Keratinocyte (primary cell): ENCODE results near the gene SHANK1.

Source experiments
- EZH2 ChIP-seq: IDR thresholded peaks from one replicate; pipeline ENCODE4 v1.6.1; 2012; ENCODE audit warnings: inconsistent platforms, mild to moderate bottlenecking, low read length, moderate library complexity
- TF ChIP-seq, protein P1 (sequence below), 3 experiments: IDR thresholded peaks in 1 of 3; conservative IDR thresholded peaks in 1 of 3; optimal IDR thresholded peaks in 1 of 3; 2 replicates in 2 of 3; 3 replicates in 1 of 3; pipeline versions ENCODE3 to v1.5.1; 2011; ENCODE audit warnings: low read length in 3 of 3, mild to moderate bottlenecking in 3 of 3, moderate library complexity in 2 of 3, control low read depth in 1 of 3, inconsistent platforms in 1 of 3; ENCODE audit not compliant: insufficient read depth in 2 of 3; ENCODE audit errors: extremely low read depth in 1 of 3

DNA sequence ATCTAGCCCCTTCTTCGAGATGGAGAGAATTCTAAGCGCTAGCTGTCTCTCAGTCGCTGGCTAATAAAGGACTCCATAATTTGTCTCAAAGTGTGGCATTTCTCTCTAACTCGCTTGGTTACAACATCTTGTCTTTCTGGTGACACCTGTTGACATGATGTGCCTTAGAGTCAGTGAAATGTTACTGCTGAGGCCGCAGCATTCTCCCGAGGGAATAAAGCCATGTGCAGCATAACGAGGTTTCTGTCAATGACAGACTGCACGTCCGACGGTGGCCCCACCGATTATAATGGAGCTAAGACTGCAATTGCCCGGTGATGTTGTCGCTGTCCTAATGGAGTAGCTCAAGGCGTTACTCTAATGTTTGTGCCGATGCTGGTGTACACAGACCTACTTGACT lies 30.4 kb upstream of the SHANK1 start:
- TF ChIP-seq, protein P1, sequence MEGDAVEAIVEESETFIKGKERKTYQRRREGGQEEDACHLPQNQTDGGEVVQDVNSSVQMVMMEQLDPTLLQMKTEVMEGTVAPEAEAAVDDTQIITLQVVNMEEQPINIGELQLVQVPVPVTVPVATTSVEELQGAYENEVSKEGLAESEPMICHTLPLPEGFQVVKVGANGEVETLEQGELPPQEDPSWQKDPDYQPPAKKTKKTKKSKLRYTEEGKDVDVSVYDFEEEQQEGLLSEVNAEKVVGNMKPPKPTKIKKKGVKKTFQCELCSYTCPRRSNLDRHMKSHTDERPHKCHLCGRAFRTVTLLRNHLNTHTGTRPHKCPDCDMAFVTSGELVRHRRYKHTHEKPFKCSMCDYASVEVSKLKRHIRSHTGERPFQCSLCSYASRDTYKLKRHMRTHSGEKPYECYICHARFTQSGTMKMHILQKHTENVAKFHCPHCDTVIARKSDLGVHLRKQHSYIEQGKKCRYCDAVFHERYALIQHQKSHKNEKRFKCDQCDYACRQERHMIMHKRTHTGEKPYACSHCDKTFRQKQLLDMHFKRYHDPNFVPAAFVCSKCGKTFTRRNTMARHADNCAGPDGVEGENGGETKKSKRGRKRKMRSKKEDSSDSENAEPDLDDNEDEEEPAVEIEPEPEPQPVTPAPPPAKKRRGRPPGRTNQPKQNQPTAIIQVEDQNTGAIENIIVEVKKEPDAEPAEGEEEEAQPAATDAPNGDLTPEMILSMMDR (optimal IDR thresholded peaks at IDR 0.05 in 1 of 3, IDR thresholded peaks at IDR 0.05 in 1 of 3, conservative IDR thresholded peaks at IDR 0.05 in 1 of 3; ENCODE audit: extremely low read depth in 1 of 3, insufficient read depth in 2 of 3, low read length in 3 of 3), result no peak
- no peak for TF ChIP-seq EZH2
